ENCODE data around the gene C2CD2L. TPM values are rescaled to one million over a fixed set of nuclear protein-coding genes. Genes with fewer than 3 reads are reported as not detected.

Gene C2CD2L
- total and polyA plus RNA-seq, 2 of the 13 experiments (the other 11 are each of a cell fraction or from before 2014, with no cell fraction given) = 3.7 to 5.5 TPM

- TF ChIP-seq ZBTB14 (CRISPR knock-in tag; IDR thresholded peaks at IDR 0.05) (no peak), MAF1 (CRISPR knock-in tag; IDR thresholded peaks at IDR 0.05; ENCODE audit: borderline replicate concordance) (0 out of 2 replicates have a peak, but pooled peaks have one; percentile 27), U2AF1 (optimal IDR thresholded peaks at IDR 0.05; ENCODE audit: low read depth, low read length) (no peak), KDM2A (CRISPR knock-in tag; IDR thresholded peaks at IDR 0.05; ENCODE audit: borderline replicate concordance, low read depth) (peak; percentile 67; the same call in 1 of the 2 replicates), TAF15 (IDR thresholded peaks at IDR 0.05; ENCODE audit: low read depth, low read length, poor library complexity, severe bottlenecking) (no peak), HNRNPLL (IDR thresholded peaks at IDR 0.05; ENCODE audit: low read depth, low read length, poor library complexity, severe bottlenecking) (no peak), ZNF296 (CRISPR knock-in tag; conservative IDR thresholded peaks at IDR 0.05) (no peak), ATF1 (CRISPR knock-in tag; IDR thresholded peaks at IDR 0.05) (no peak), ZNF780A (CRISPR knock-in tag; IDR thresholded peaks at IDR 0.05) (no peak), USF2 (IDR thresholded peaks at IDR 0.05; ENCODE audit: low read depth, low read length) (no peak), USF2 (CRISPR knock-in tag; IDR thresholded peaks at IDR 0.05; ENCODE audit: borderline replicate concordance) (no peak), STAG1 (CRISPR knock-in tag; IDR thresholded peaks at IDR 0.05) (no peak), KMT2A (CRISPR knock-in tag; IDR thresholded peaks at IDR 0.05) (0 out of 2 replicates have a peak, but pooled peaks have one; percentile 25), RNF219 (CRISPR knock-in tag; IDR thresholded peaks at IDR 0.05) (no peak)
- TF ChIP-seq, protein P1, sequence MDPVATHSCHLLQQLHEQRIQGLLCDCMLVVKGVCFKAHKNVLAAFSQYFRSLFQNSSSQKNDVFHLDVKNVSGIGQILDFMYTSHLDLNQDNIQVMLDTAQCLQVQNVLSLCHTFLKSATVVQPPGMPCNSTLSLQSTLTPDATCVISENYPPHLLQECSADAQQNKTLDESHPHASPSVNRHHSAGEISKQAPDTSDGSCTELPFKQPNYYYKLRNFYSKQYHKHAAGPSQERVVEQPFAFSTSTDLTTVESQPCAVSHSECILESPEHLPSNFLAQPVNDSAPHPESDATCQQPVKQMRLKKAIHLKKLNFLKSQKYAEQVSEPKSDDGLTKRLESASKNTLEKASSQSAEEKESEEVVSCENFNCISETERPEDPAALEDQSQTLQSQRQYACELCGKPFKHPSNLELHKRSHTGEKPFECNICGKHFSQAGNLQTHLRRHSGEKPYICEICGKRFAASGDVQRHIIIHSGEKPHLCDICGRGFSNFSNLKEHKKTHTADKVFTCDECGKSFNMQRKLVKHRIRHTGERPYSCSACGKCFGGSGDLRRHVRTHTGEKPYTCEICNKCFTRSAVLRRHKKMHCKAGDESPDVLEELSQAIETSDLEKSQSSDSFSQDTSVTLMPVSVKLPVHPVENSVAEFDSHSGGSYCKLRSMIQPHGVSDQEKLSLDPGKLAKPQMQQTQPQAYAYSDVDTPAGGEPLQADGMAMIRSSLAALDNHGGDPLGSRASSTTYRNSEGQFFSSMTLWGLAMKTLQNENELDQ (CRISPR knock-in tag; IDR thresholded peaks at IDR 0.05; ENCODE audit: borderline replicate concordance) = no peak
Observed at GRCh38 chr11:119106564-119107537, at the start of gene C2CD2L (continued).

Measured in HepG2 (cell line).